Activated naive CD4-positive, alpha-beta T cell treated with anti-CD3 and anti-CD28 coated beads, Interleukin-2, amount 50 U/mL, for 16 hours (primary cell): ENCODE results near the gene PARP11.

ENCODE experiments used
- DNase-seq: peaks from one replicate; pipeline ENCODE4 v3.0.0-alpha.2; 2020

PARP11 gene

DNA sequence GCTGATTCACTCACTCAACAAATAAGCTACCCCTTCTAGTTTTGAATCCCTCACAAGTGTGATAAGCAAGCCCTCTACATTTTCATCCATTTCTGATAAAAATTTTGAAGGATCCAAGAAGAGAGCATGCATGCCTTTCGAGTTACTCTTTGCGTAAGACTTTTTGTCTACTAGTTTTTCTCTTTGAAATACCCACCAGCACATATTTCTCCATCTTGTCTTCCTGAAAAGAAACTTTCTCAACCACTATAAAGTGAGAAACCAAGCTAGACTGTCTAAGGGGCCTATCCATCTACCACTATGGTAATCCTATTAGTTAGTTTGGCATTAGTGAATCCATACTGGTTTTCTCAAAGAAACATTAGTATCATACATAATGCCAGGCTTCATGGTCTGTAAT is 56.9 kb downstream of the PARP11 start:
- DNase-seq, result no peak

DNA sequence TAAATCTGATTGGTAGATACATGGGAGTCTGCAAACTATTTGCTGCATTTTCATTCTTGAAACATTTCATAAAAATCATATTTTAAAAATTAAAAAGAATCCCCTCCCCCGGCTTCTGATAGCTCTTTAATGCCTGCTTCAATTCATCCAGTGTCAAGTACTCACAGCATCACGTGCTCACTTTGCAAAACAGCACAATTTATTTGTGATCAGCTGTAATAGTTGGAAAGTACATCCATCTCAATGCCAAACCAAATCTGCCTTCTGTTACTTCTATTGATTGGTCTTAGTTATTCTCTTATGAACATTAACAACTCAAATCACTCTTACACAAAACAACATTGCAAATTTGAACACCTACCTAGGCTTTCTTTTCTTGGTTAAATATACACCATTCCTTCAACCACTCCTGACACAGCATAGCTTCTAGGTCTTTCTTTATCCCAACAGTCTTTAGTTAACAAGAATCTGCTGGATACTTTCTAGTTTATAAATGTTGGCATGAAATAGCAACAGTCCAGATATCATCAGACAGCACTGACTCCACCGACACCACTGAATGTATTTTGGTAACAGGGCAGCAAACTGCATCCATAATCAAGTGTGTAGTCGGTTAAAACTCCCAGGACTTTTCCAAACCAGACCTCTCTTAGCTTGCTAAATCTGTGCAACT is 58.0 kb downstream of the PARP11 start:
- DNase-seq, result no peak

DNA sequence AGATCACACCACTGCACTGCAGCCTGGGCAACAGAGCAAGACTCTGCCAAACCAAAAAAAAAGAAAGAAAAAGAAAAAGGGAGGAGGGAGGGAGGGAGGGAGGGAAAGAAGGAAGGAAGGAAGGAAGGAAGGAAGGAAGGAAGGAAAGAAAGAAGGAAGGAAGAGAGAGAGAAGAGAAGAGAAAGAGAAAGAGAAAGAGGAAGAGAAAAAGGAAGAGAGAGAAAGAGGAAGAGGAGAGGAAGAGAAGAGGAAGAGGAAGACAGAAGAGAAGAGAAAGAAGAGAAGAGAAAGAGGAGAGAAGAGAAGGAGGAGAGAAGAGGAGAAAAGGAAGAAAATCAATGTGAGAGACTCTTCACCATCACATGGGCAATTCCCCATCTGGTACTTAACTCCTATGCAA is 62.7 kb downstream of the PARP11 start:
- DNase-seq, result no peak

DNA sequence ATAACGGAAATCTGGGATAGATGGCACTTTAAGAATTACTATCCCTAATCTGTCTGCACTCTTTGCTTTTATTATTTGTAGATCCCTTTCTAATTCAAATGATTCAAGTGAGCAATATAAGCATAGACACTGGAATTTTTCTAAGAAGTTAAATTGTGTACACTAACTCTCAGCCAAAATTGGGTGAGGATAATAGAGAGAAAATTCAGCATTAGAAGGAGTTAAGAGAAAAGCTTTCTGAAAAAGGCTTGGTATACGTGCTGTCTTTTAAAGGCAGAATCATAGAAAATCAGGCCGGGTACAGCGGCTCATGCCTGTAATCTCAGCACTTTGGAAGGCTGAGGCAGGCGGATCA is 63.2 kb downstream of the PARP11 start:
- no peak for DNase-seq

DNA sequence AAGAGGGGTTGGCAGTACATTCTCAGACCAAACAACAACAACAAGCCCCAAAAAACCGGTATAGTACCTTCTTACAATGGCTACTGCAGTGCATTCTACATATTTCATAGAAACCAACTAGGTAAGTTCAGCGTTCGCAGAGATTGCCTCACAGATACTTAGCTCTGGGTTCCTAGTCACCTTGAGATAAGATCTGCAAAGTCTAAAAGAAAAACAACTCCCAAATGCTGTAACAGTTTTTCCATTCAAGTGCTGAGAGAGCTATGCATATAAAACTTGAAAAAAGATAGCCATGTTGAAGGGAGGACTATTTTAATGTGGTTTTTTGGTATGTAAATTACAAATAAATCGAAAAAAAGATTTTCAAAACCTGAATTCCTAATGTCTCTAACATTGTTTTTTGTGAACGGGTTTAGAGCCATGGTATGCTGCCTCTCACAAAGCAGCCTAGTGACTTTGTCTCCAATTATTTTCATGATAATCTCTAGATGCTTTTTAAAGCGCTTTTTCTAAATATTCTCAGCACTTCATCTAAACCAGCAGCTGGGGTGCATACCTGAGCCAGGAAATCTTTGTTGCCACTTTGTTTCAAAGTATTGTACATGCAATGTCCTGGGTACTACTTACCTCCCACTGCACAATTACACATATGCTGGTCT is 63.7 kb downstream of the PARP11 start:
- no peak for DNase-seq

DNA sequence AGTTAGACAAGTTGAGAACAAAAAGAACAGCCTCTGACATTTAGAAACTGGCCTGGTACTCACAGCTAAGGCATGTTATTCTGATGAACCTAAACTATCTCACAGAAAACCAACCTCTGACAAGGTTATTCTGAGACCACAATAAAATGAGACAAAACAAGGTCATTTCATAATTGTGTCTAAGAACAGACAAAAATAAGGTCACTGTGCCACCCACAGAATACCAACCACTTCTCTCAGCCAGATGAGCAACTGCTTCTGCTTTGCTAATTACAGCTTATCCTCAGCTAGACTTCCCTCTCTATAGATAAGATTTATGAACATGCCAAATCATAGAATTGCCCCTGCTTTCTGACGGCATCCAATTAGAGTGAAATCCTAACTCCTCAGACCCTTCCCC is 68.1 kb downstream of the PARP11 start:
- no peak for DNase-seq

DNA sequence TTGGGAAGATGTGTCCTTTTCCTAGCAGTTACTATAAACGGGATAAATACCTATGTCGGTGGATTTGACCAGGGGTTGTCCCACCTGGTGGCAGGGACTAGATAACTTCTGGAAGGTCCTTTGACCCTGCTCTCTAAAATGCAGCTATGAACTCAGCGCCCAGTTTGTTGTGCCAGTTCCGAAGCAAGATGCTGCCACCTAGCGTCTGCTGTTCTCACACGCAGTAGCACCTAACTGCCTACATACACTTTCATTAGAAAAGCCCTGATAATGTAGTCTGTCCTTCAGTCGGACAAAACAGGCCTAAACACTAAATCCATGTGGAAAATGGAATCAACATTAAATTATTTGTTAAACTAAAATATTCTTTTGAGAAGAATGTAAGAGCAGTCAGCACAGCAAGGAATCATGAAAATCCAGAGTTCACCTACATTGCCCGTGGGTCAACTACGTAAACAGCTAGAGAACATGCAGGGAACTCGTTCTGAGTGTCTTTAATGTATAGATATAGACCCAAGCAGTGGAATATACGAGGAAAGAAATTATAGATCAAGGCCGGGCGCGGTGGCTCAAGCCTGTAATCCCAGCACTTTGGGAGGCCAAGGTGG is 69.2 kb downstream of the PARP11 start:
- peak; percentile 76 for DNase-seq

DNA sequence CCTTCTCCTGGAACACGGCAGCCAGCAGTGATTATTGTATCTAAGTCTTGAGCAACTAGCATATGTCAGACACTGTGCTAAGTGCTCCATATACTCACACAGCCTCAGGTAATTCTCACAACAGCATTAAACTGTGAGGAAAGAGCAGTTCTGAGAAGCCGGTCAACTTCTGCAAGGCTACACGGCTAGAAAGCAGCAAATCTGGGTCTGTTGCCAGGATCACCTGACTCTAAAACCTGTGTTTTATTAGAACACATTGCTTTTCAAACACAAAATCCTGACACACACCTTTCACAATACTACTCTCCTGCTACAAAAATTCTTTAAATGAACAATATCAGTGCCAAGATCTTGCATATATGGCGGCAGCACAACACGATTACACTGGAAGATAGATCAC is 70.5 kb downstream of the PARP11 start:
- no peak for DNase-seq

DNA sequence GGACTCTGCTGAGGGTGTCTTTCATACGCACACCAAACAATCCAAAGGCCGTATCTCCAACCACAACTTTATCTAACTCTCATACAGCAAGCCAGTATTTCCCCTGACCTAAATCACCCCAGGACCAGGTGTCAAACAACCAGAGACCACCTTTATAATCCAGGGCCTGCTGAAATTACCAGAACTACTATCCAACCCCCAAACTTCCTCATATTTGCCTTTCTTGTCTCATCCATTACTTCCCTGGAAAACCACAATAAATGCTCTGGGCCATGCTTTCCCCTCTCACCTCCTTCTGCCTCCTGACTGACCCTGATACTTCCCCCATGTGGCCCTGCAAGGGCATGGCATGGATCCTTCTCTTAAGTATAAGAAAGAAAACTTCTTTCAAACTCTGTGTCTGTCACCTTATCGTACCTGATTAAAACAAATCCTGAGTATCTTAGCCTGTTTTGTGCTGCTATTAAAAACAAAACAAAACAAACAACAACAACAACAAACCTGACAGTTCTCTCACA is 75.6 kb downstream of the PARP11 start:
- no peak for DNase-seq

DNA sequence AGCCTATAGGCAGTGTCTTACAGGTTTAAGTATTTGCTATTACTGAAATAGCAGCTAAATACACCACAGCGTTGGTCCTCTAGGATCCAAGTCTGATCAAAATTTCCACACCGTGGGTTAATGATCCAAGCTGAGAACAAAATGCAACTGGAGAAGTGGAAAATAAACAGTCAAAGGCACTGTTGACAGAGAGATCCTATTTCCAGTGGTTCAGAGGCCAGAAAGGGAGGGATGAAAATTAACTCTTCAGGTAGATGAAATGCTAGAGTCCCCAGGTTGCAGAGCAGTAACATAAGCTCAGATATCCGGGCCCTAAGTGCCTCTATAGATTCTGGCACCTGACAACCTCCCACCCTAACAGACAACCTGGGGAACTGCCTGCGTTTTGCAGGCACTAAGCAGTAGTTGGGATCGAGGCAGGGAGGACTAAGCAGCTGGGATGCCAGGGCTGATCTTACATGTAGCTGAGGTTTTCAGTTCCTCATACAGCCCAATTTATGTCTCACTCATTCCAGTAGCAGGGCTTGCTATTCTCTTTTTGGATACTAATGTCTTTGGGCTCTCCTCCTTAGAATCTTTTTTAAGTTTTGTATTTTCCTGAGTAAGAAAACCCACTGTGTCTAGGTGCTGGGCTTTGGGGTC is 77.6 kb downstream of the PARP11 start:
- no peak for DNase-seq

DNA sequence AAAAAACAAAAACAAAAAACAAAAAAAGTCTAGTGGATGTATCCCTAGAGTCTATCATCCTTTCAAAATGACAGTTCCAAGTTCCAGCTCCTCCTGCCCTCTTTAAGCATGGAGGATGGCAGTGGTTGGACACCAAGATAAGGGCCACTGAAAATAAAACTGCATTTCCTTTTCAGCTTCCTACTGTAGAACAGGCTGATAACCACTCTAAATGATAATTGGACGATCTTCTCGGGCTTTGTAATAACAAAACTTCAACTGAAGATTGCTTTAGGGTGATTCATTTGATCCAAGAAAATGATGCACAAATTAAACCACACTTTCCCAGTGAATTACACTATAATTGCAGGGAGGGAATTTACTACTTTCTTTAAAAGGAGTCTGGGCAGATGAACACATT is 78.1 kb downstream of the PARP11 start:
- DNase-seq, result no peak

DNA sequence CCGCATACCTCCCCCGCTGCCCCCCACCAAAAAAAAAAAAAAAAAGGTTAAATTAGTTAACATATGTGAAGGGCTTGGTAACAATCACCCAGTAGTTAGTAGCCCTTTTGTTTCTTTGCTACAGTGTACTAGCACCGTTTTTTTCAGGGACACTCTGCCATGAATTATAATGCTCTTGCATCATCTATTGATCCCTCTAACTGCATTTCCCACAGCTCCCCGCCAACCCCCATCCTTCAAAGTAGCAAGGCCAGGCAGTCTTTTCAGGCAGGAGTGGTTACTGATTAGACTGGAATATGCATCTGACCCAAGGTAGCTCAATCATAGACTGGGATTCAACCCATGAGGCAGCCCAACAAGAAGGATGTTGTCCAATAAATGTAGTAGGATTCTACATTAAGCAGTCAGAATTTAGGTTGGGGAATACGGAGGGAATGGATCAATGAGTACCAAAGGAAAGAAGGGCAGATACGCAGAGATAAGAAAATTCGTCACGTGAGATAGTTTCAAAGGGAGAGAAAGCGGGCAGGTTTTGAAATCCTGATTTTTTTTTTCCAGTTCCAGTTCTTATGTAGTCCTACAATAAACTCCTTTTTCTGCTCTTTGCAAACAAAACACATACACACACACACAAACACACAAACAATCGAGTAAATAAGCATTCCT is 80.4 kb downstream of the PARP11 start:
- no peak for DNase-seq

DNA sequence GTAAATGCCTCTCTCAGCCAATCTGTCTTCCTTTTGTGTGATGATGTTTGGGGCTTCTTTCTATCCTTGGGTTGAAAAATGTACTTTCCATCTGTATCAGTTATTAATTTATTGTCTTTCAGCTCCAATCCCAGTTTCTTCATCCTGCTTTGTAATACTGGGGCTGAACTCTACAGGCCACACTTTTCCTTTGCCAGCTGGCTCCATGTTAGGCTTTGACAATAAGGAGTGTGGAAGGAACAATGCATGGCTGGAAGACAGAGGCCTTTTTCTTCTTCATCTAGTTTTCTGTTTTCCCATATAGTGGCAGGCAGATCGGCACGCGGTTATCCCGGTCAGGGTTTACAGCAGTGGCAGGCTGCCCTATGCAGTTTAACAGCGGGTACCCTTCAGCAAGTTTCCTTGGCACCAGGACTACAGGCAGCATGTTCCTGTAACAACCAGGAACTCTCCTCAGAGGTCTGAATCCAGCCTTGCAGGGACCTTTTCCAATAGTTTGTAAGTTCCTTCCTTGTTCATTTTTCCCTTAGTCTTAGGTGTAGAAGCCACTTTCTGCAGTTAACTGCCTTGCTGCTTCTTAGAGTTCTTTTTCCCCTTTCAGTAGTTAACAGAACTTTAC is 81.8 kb downstream of the PARP11 start:
- DNase-seq, result no peak

DNA sequence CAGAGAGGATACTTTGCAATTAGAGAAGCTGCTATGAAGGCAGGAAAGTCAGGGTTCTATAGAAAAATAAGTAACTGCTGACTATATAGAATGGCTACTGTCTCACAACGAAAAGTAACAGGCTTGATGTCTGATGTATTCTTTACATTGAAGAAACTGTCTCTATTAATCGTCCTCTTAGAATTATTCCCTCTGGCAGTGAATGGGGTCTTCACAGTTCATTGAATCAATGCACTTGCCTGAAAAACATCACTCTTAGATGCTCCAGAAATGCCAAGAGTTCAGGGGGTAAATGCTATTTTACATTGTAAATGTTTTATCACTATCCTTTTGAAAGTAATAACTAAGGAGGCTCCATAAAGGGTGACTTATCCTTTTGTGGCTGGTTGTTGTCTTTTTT is 82.6 kb downstream of the PARP11 start:
- no peak for DNase-seq

DNA sequence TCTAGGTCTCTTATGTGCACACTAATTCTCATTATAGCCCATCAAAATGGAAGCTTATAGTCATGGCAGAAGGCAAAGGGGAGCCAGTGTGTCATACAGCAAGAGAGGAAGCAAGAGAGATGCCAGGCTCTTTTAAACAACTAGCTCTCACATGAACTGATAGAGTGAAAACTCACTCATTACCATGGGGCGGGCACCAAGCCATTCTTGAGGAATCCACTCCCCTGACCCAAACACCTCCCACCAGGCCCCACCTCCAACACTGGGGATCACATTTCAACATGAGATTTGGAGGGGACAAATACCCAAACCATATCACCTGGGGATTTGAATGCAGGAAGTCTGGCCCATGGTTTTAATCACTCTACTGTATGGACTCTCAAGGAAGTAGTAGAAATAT is 83.4 kb downstream of the PARP11 start:
- no peak for DNase-seq

DNA sequence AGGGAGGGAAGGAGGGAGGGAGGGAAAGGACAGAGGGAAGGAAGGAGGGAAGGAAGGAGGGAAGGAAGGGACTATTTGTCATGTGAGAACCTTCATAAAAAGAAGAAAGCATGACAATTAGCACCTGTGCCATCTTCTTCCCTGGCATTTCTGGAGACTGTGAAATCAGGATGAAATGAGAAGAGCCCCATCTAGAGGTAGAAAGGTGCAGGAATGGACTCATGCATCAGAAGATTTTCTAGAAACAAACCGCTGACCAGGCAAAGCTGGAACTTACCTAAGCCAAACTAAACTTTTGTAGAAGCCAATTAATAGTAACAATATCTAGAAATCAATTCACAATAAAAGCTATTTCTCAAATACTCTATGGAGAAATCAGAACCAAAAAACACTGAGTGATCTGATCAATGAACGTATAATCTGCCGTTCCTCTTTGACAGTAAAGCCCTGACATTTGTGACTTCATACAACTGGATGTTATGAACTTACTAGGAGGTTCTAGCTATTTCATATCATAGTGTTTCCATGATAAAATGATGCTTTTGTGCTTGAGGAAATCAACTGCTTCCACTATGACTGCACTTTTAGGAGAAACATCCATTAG is 95.9 kb downstream of the PARP11 start:
- no peak for DNase-seq

DNA sequence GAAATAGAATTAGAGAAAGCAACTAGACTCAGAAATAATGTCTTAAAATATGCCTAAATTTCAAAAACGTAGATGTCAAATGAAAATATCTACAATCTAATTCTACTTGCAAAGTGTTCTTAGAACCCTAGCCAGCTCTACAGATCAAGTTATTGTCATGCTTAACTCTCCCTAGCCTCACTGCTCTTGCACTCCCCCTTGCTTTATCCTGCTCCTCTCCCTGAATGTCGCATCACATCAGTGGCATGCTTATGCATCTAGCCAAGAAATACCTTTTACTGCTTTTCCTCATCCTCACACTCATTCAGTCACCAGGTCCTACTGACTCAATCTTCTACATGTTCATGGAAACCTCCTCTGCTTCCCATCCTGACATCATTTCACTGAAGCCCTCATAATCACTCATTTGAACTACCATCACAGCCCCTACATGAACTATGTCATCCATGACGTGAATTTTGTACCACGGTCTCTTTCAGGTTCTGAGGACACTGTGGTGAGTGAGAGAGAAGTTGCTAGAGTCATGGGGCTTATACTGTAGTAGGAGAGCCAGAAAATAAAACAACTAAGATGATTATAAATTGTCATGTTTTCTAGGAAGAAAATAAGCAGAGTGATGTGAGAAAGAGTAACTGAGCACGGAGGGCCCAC is 97.7 kb downstream of the PARP11 start:
- no peak for DNase-seq

DNA sequence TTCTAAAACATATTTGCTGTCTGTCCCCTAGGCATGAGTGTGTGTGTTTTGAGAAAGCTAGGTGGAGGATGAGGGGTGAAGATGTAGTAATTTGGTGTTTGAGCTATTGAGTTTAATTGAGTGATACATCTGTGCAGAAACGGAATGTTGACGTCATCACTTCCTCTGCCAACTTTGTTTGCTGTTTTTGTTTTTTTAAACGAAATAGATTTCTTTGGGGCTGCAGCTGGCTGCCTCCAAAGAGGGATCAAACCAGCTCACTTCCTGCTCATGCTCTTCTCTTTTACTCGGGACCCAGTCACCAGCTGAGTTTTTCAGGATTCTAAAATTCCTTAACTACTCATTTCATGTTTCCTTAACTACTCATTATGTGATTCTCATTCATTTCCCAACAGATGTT is 100.8 kb downstream of the PARP11 start:
- DNase-seq, result no peak

DNA sequence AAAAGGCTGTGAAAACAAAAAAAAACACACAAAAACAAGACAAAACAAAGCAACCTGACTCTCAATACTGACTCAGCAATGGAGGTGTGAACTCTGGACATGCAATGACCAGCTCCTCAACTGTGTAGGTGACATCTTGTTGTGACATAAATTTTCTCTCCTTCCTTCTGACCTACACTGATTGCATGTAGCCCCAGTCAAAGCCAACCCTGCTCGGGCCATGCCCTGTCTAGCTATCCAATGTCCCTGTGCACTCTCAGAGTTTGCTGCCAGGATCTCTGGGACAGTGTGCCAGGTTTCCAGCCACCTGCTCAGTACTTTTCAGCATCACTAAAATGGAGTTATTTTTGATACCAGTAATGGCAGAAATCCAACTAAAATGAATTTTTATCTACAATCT is 101.3 kb downstream of the PARP11 start:
- DNase-seq, result no peak

DNA sequence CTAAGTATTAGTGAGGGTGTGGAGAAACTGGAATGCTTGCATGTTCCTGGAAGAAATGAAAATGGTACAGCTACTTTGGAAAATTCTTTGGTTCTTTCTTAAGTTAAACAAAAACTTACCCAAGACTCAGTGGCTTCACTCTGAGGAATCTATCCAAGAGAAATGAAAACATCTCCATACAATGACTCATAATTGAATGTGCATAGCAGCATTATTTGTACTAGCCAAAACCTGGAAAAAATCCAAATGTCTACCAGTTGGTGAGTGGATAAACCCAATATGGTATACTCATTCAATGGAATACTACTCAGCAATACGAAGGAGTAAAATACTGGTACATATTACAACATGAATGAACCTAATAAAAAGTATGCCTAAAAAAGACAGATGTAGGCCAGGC is 102.3 kb downstream of the PARP11 start:
- no peak for DNase-seq

DNA sequence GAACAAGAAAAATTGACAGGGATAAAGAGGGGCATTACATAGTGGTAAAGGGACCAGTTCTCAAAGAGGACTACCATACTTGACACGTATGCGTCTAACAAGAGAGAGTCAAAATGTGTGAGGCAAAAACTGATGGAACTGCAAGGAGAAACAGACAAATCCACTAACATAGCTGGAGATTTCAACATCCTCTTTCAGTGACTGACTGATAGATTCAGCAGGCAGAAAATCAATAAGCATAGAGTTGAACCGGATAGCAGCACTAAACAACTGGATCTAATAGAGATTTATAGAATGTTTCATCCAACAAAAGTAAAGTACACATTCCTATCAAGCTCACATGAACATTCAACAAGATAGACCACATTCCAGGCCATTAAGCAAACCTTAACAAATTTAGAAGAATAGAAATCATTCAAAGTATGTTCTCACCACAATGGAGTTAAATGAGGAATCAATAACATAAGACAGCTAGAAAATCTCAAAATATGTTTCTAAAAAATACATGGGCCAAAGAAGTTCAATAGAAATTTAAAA is 104.2 kb downstream of the PARP11 start:
- no peak for DNase-seq
